HCT116 (cell line): Measurements from ENCODE around the gene MRTFB. TPM values are rescaled to one million over a fixed set of nuclear protein-coding genes. Genes with fewer than 3 reads are reported as not detected.

ENCODE experiments used
- ATAC-seq: fragments of 200-7000 bp; cut with Tn5 transposase; 2 replicates; pipeline ENCODE4 v1.9.1; 2020; ENCODE audit warnings: mild to moderate bottlenecking, moderate library complexity
- BruUV-seq: library from RNA; stranded (reverse); fragments of 400-500 nt; replicated peaks from 2 replicates; lab custom pipeline; 2021; lab: Mats Ljungman, UMichigan
- CTCF ChIA-PET: fragments of 300-600 bp; sonication (Branson Sonifier 250); formaldehyde crosslinking; loops from one replicate; lab custom pipeline; 2021; ENCODE audit warnings: antibody characterized with exemption; lab: Charles Lee
- POLR2A ChIA-PET: fragments of 300-600, 350-600 bp; sonication (Branson Sonifier 250); formaldehyde crosslinking; loops from one replicate; lab custom pipeline; 2021; ENCODE audit warnings: antibody characterized with exemption; lab: Charles Lee
- RAD21 ChIA-PET, 2 experiments: fragments of 300-600 bp; sonication (Branson Sonifier 250); formaldehyde crosslinking; loops; one replicate each; lab custom pipeline; 2023; ENCODE audit warnings: low total read pairs in 2 of 2; ENCODE audit not compliant: uncharacterized antibody in 2 of 2, unreplicated experiment in 2 of 2, low non-redundant PET in 1 of 2; lab: Charles Lee
- DNase-seq: peaks from one replicate; pipeline ENCODE4 v3.0.0-alpha.2; 2010; ENCODE audit warnings: low read depth, low spot score
- H2AFZ ChIP-seq: fragments of 200-600 bp; shearing (Covaris generic), sonication (generic); 2 replicates; pipeline ENCODE4 v1.6.1; 2017; ENCODE audit warnings: low read depth, mixed run types, mixed read lengths, antibody characterized with exemption, low read length; ENCODE audit not compliant: poor library complexity, severe bottlenecking
- H3K27ac ChIP-seq: 2 replicates; pipeline ENCODE4 v1.5.1; 2012; ENCODE audit warnings: low read depth, low read length
- H3K27me3 ChIP-seq: fragments of 200-600 bp; sonication (generic); 2 replicates; pipeline ENCODE4 v1.6.1; 2016; ENCODE audit warnings: mixed run types, low read length, mixed read lengths; ENCODE audit not compliant: insufficient read depth
- H3K36me3 ChIP-seq, 2 experiments: fragments of 200-500 bp in 1 of 2; fragments of 200-600 bp in 1 of 2; sonication (Bioruptor generic) in 1 of 2; sonication (generic) in 1 of 2; 2 replicates each; pipeline versions ENCODE4 v1.5.1 to v1.6.1; 2014 to 2016; ENCODE audit warnings: low read length in 2 of 2, inconsistent platforms in 1 of 2, mixed read lengths in 1 of 2, mixed run types in 1 of 2; ENCODE audit not compliant: insufficient read depth in 2 of 2, control insufficient read depth in 1 of 2
- H3K4me1 ChIP-seq, 2 experiments: fragments of 200-600 bp in 1 of 2; sonication (generic) in 1 of 2; 2 replicates each; pipeline versions ENCODE4 v1.5.1 to v1.6.1; 2012 to 2017; ENCODE audit warnings: low read length in 2 of 2, inconsistent platforms in 1 of 2, mild to moderate bottlenecking in 1 of 2, mixed read lengths in 1 of 2, mixed run types in 1 of 2, moderate library complexity in 1 of 2; ENCODE audit not compliant: insufficient read depth in 2 of 2, control insufficient read depth in 1 of 2
- H3K4me2 ChIP-seq: fragments of 200-600 bp; sonication (generic); 2 replicates; pipeline ENCODE4 v1.6.1; 2017; ENCODE audit warnings: mixed run types, low read length, mixed read lengths
- H3K4me3 ChIP-seq, 2 experiments: fragments of 200-600 bp in 1 of 2; sonication (generic) in 1 of 2; replicated peaks in 1 of 2; 2 replicates each; pipeline ENCODE4 v1.5.1; 2011 to 2016; ENCODE audit warnings: low read length in 2 of 2, control low read depth in 1 of 2, low read depth in 1 of 2, mild to moderate bottlenecking in 1 of 2, mixed read lengths in 1 of 2, mixed run types in 1 of 2
- H3K79me2 ChIP-seq: fragments of 200-600 bp; sonication (generic); 2 replicates; pipeline ENCODE4 v1.6.1; 2017; ENCODE audit warnings: mild to moderate bottlenecking, mixed run types, low read length, moderate library complexity, mixed read lengths; ENCODE audit not compliant: insufficient read depth
- H3K9ac ChIP-seq: fragments of 200-600 bp; sonication (generic); 2 replicates; pipeline ENCODE4 v1.6.1; 2016; ENCODE audit warnings: low read length, mixed read lengths
- H3K9me2 ChIP-seq: fragments of 200-600 bp; sonication (generic), shearing (Covaris generic); 2 replicates; pipeline ENCODE4 v1.6.1; 2017; ENCODE audit warnings: mixed run types, mild to moderate bottlenecking, moderate library complexity; ENCODE audit not compliant: insufficient read depth
- H3K9me3 ChIP-seq, 2 experiments: fragments of 200-500 bp in 1 of 2; fragments of 200-600 bp in 1 of 2; sonication (Bioruptor generic) in 1 of 2; sonication (generic) in 1 of 2; 2 replicates each; pipeline ENCODE4 v1.6.1; 2014 to 2017; ENCODE audit warnings: low read length in 2 of 2, mixed read lengths in 2 of 2, inconsistent platforms in 1 of 2, low read depth in 1 of 2, mild to moderate bottlenecking in 1 of 2, mixed run types in 1 of 2, moderate library complexity in 1 of 2; ENCODE audit not compliant: control insufficient read depth in 1 of 2, insufficient read depth in 1 of 2
- H4K20me1 ChIP-seq: fragments of 200-600 bp; sonication (generic), shearing (Covaris generic); 2 replicates; pipeline ENCODE4 v1.6.1; 2017; ENCODE audit warnings: mixed run types, mild to moderate bottlenecking, moderate library complexity; ENCODE audit not compliant: insufficient read depth
- ATF3 ChIP-seq: IDR thresholded peaks from 2 replicates; pipeline ENCODE4 v1.6.1; 2012
- CBX3 ChIP-seq: IDR thresholded peaks from 2 replicates; pipeline ENCODE4 v1.6.1; 2012; ENCODE audit warnings: low read depth
- CEBPB ChIP-seq: IDR thresholded peaks from 2 replicates; pipeline ENCODE4 v1.6.1; 2012; ENCODE audit warnings: low read depth
- CTCF ChIP-seq, 3 experiments: fragments of 200-600 bp in 1 of 3; sonication (generic) in 1 of 3; IDR thresholded peaks in 2 of 3; conservative IDR thresholded peaks in 1 of 3; 2 replicates each; pipeline ENCODE4 v1.5.1; 2012 to 2017; ENCODE audit warnings: low read depth in 2 of 3, low read length in 2 of 3, antibody characterized with exemption in 1 of 3, borderline replicate concordance in 1 of 3, control low read depth in 1 of 3, mild to moderate bottlenecking in 1 of 3, mixed read lengths in 1 of 3, mixed run types in 1 of 3, moderate library complexity in 1 of 3; ENCODE audit not compliant: insufficient read depth in 1 of 3
- EGR1 ChIP-seq: IDR thresholded peaks from 2 replicates; pipeline ENCODE4 v1.6.1; 2012; ENCODE audit warnings: low read depth
- ELF1 ChIP-seq: IDR thresholded peaks from 2 replicates; pipeline ENCODE4 v1.6.1; 2012; ENCODE audit warnings: low read depth, borderline replicate concordance
- FOSL1 ChIP-seq: IDR thresholded peaks from 2 replicates; pipeline ENCODE4 v1.6.1; 2012; ENCODE audit warnings: low read depth
- JUND ChIP-seq: IDR thresholded peaks from 2 replicates; pipeline ENCODE4 v1.6.1; 2012
- MAX ChIP-seq: IDR thresholded peaks from 2 replicates; pipeline ENCODE4 v1.6.1; 2012
- POLR2A ChIP-seq: IDR thresholded peaks from 2 replicates; pipeline ENCODE4 v1.7.0; 2011; ENCODE audit warnings: borderline replicate concordance; ENCODE audit not compliant: insufficient read depth, insufficient read length; ENCODE audit errors: extremely low read depth
- POLR2AphosphoS5 ChIP-seq: IDR thresholded peaks from 2 replicates; pipeline ENCODE4 v1.6.1; 2011; ENCODE audit warnings: mild to moderate bottlenecking, low read depth, low read length, moderate library complexity
- SIN3A ChIP-seq: IDR thresholded peaks from 2 replicates; pipeline ENCODE4 v1.6.1; 2012; ENCODE audit warnings: low read depth
- SRF ChIP-seq: IDR thresholded peaks from 2 replicates; pipeline ENCODE4 v1.6.1; 2012; ENCODE audit warnings: low read depth
- TCF7L2 ChIP-seq: IDR thresholded peaks from 2 replicates; pipeline ENCODE4 v1.7.0; 2011; ENCODE audit warnings: borderline replicate concordance, inconsistent platforms; ENCODE audit not compliant: insufficient read depth, insufficient read length; ENCODE audit errors: extremely low read depth
- YY1 ChIP-seq: IDR thresholded peaks from 2 replicates; pipeline ENCODE4 v1.6.1; 2011; ENCODE audit warnings: low read length, low read depth, moderate library complexity, mild to moderate bottlenecking; ENCODE audit not compliant: insufficient replicate concordance; ENCODE audit errors: extremely low read depth
- ZFX ChIP-seq: fragments of 450-650 bp; IDR thresholded peaks from 2 replicates; pipeline ENCODE4 v1.6.1; 2017
- ZNF274 ChIP-seq: fragments of 200-500 bp; sonication (Bioruptor generic); IDR thresholded peaks from 2 replicates; pipeline ENCODE4 v1.6.1; 2014; ENCODE audit warnings: mild to moderate bottlenecking, low read depth, low read length, inconsistent platforms
- intact Hi-C: fragments of 100-400 bp; cut with micrococcal nuclease; formaldehyde crosslinking; loops from 2 replicates; pipeline ENCODE4 v1.10.0; 2022
- total RNA-seq: library from RNA; stranded (reverse); gene quantifications from one replicate; pipeline ENCODE4 v1.2.1, GENCODE V29; 2021; ENCODE audit not compliant: unreplicated experiment

The MRTFB gene
- total RNA-seq, 1 experiment from 2014 or later: 39.0 TPM

GRCh38 chr16:14175086-14175485 is 104.0 kb downstream of the MRTFB start:
- RAD21 ChIA-PET: no interaction called here
- POLR2A ChIA-PET: no interaction called here

GRCh38 chr16:14177704-14178103 is 106.6 kb downstream of the MRTFB start:
- DNase-seq (no peak), ATAC-seq (no peak)
- Histone ChIP-seq H3K4me3 (no peak overlapping the region), H3K9me2 (no peaks in the 10 kb centered on the region), H3K27me3 (no peaks in the 10 kb centered on the region), H4K20me1 (no peaks in the 10 kb centered on the region), H3K79me2 (peaks cover 10% of the 10 kb centered on the region; the same call in 1 of the 2 replicates), H3K4me1 (no peaks in the 10 kb centered on the region), H3K9ac (no peak overlapping the region), H3K36me3 (no peaks in the 10 kb centered on the region), H3K4me2 (no peak overlapping the region), H3K9me3 (no peaks in the 10 kb centered on the region), H2AFZ (no peak overlapping the region), H3K27ac (no peak overlapping the region)
- CTCF ChIA-PET: no interaction called here
- TF ChIP-seq CTCF (IDR thresholded peaks at IDR 0.05 in 2 of 3, conservative IDR thresholded peaks at IDR 0.05 in 1 of 3; ENCODE audit: borderline replicate concordance in 1 of 3, insufficient read depth in 1 of 3, low read depth in 2 of 3, low read length in 2 of 3) (no peak), CEBPB (no peak), JUND (no peak), EGR1 (no peak), SRF (no peak), FOSL1 (no peak), ZNF274 (no peak), MAX (no peak), ATF3 (no peak), POLR2A (no peak), TCF7L2 (no peak), CBX3 (no peak), POLR2AphosphoS5 (no peak), YY1 (no peak), ZFX (no peak), ELF1 (no peak)
- POLR2A ChIA-PET: no interaction called here
- intact Hi-C loops: no loop called here
- BruUV-seq: no TSS peak
- RAD21 ChIA-PET: no interaction called here

More at GRCh38 chr16:14175086-14175485, 104.0 kb downstream of the MRTFB start:
- Histone ChIP-seq H3K27ac (no peak overlapping the region), H3K9me2 (no peaks in the 10 kb centered on the region), H3K36me3 (no peaks in the 10 kb centered on the region), H3K4me2 (no peak overlapping the region), H3K9ac (no peak overlapping the region), H3K4me3 (no peak overlapping the region), H3K4me1 (no peaks in the 10 kb centered on the region), H2AFZ (no peak overlapping the region), H3K79me2 (peaks cover 13% of the 10 kb centered on the region; the same call in 1 of the 2 replicates), H3K9me3 (no peaks in the 10 kb centered on the region), H3K27me3 (no peaks in the 10 kb centered on the region), H4K20me1 (no peaks in the 10 kb centered on the region)
- no peak for ATAC-seq
- CTCF ChIA-PET: no interaction called here
- no peak for DNase-seq
- intact Hi-C loops: no loop called here
- TF ChIP-seq ELF1: no peak
- no peak for TF ChIP-seq SIN3A
- TF ChIP-seq FOSL1: no peak
- BruUV-seq: no TSS peak
